Measurements from ENCODE around the gene PCDH9. TPM values are rescaled to one million over a fixed set of nuclear protein-coding genes. Genes with fewer than 3 reads are reported as not detected.

The PCDH9 gene
- polyA plus RNA-seq, 3 donors, result 0.03 TPM; not detected in 1

DNA sequence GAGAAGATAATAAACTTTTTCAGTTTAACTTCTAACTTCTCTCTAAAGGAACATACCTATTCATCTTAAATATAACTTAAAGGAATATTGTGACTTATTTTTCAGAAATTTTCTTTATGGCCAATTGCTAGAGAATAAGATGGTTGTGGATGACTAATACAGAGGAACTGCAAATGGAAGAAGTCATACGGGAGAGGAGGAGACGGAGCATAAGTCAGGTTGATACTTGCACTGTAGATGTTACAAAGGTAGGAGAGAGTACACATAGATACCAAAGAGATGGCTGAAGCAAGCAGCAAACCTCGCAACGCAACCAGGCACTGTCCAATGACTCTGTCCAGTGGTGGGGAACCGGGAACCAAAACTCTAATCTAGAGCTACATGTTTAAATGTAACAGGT is 963.4 kb downstream of the PCDH9 start:
- no peak overlapping the region for H3K27ac ChIP-seq (ENCODE audit: low read depth in 1 of 2, low read length in 2 of 2)
- H2AFZ ChIP-seq (ENCODE audit: insufficient read depth, low read depth, low read length, poor library complexity, severe bottlenecking), result no peak overlapping the region
- H3K4me2 ChIP-seq (replicated peaks; ENCODE audit: extremely low read depth, low read length, poor library complexity, severe bottlenecking), result no peak overlapping the region
- intact Hi-C loops (cut with micrococcal nuclease), result no loop called here
- DNase-seq, result no peak
- H3K9ac ChIP-seq (ENCODE audit: insufficient read depth, low read length, poor library complexity, severe bottlenecking), result no peak overlapping the region
- H3K9me3 Mint-ChIP-seq, result peaks cover 3 to 9% (median 6%) of the 10 kb centered on the region in 7 donors
- WGBS (ENCODE audit: insufficient coverage), result 89% methylated on average over 2 of the region's 5 CpGs
- H3K27me3 ChIP-seq (ENCODE audit: control insufficient read depth in 2 of 2, insufficient read depth in 2 of 2, low read length in 2 of 2), result no peaks in the 10 kb centered on the region
- H3K36me3 Mint-ChIP-seq, result no peaks in the 10 kb centered on the region
- TF ChIP-seq, protein P1, sequence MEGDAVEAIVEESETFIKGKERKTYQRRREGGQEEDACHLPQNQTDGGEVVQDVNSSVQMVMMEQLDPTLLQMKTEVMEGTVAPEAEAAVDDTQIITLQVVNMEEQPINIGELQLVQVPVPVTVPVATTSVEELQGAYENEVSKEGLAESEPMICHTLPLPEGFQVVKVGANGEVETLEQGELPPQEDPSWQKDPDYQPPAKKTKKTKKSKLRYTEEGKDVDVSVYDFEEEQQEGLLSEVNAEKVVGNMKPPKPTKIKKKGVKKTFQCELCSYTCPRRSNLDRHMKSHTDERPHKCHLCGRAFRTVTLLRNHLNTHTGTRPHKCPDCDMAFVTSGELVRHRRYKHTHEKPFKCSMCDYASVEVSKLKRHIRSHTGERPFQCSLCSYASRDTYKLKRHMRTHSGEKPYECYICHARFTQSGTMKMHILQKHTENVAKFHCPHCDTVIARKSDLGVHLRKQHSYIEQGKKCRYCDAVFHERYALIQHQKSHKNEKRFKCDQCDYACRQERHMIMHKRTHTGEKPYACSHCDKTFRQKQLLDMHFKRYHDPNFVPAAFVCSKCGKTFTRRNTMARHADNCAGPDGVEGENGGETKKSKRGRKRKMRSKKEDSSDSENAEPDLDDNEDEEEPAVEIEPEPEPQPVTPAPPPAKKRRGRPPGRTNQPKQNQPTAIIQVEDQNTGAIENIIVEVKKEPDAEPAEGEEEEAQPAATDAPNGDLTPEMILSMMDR (IDR thresholded peaks at IDR 0.05), result no peak
- H3K4me1 ChIP-seq (ENCODE audit: control insufficient read depth in 1 of 2, insufficient read depth in 2 of 2, low read length in 2 of 2), result no peaks in the 10 kb centered on the region
- H4K20me1 ChIP-seq (ENCODE audit: insufficient read depth, low read length), result no peaks in the 10 kb centered on the region
- no peak overlapping the region for H3K4me3 Mint-ChIP-seq
- H3K4me1 Mint-ChIP-seq, result no peaks in the 10 kb centered on the region
- H3K9me3 ChIP-seq (replicated peaks in 1 of 2; ENCODE audit: control insufficient read depth in 1 of 2, insufficient read depth in 1 of 2, low read length in 2 of 2), result peaks cover 4 to 9% of the 10 kb centered on the region in 2 donors
- no peaks in the 10 kb centered on the region for H3K79me2 ChIP-seq (ENCODE audit: insufficient read depth, low read length)
- H3K27ac Mint-ChIP-seq, result no peak overlapping the region
- no peaks in the 10 kb centered on the region for H3K36me3 ChIP-seq (replicated peaks in 1 of 2; ENCODE audit: control insufficient read depth in 1 of 2, insufficient read depth in 2 of 2, low read length in 2 of 2)
- H3K4me3 ChIP-seq (replicated peaks in 1 of 3; ENCODE audit: low read depth in 2 of 3, low read length in 3 of 3), result no peak overlapping the region
- no peaks in the 10 kb centered on the region for H3K27me3 Mint-ChIP-seq (ENCODE audit: low read depth in 3 of 3)

DNA sequence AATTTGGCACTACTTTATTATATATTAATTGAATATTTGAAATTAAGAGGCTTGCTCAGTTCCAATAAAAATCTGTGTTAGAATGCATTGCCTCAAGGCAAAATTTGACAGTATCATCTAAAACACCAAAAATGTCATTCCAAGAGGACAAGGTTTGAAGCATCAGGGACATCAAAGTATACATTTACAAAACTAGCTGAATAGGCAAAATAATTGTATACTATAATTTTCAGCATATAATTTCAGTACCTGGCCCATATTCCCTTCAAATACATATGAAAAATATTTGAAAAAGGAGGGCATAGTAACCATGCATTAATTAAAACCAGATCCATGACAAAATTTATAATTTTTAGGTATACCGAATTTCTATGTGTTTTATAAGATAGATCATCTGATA is 963.8 kb downstream of the PCDH9 start:
- TF ChIP-seq, protein P1 (IDR thresholded peaks at IDR 0.05), result no peak
- Histone ChIP-seq H3K9ac (ENCODE audit: insufficient read depth, low read length, poor library complexity, severe bottlenecking) (no peak overlapping the region), H3K27ac (ENCODE audit: low read depth in 1 of 2, low read length in 2 of 2) (no peak overlapping the region), H3K79me2 (ENCODE audit: insufficient read depth, low read length) (no peaks in the 10 kb centered on the region), H3K27me3 (ENCODE audit: control insufficient read depth in 2 of 2, insufficient read depth in 2 of 2, low read length in 2 of 2) (no peaks in the 10 kb centered on the region), H3K4me2 (replicated peaks; ENCODE audit: extremely low read depth, low read length, poor library complexity, severe bottlenecking) (no peak overlapping the region), H3K9me3 (replicated peaks in 1 of 2; ENCODE audit: control insufficient read depth in 1 of 2, insufficient read depth in 1 of 2, low read length in 2 of 2) (peaks cover 2 to 9% of the 10 kb centered on the region in 2 donors), H2AFZ (ENCODE audit: insufficient read depth, low read depth, low read length, poor library complexity, severe bottlenecking) (no peak overlapping the region), H3K36me3 (replicated peaks in 1 of 2; ENCODE audit: control insufficient read depth in 1 of 2, insufficient read depth in 2 of 2, low read length in 2 of 2) (no peaks in the 10 kb centered on the region), H3K4me3 (replicated peaks in 1 of 3; ENCODE audit: low read depth in 2 of 3, low read length in 3 of 3) (no peak overlapping the region), H4K20me1 (ENCODE audit: insufficient read depth, low read length) (no peaks in the 10 kb centered on the region), H3K4me1 (ENCODE audit: control insufficient read depth in 1 of 2, insufficient read depth in 2 of 2, low read length in 2 of 2) (no peaks in the 10 kb centered on the region)
- no peaks in the 10 kb centered on the region for H3K36me3 Mint-ChIP-seq
- intact Hi-C loops (cut with micrococcal nuclease), result no loop called here
- H3K9me3 Mint-ChIP-seq, result peaks cover 2 to 9% (median 6%) of the 10 kb centered on the region in 7 donors
- no peaks in the 10 kb centered on the region for H3K27me3 Mint-ChIP-seq (ENCODE audit: low read depth in 3 of 3)
- DNase-seq, result no peak
- no CpG with 5 or more reads among the region's 1 CpG for WGBS (ENCODE audit: insufficient coverage)
- H3K27ac Mint-ChIP-seq, result no peak overlapping the region
- H3K4me1 Mint-ChIP-seq, result no peaks in the 10 kb centered on the region
- no peak overlapping the region for H3K4me3 Mint-ChIP-seq
